Measurements from ENCODE around the gene KLRD1.
"Not testable (repeated sequence)": the region's sequence is repeated elsewhere in the genome, so short reads cannot be mapped to it uniquely, and the experiment has no call there.

The KLRD1 gene

DNA sequence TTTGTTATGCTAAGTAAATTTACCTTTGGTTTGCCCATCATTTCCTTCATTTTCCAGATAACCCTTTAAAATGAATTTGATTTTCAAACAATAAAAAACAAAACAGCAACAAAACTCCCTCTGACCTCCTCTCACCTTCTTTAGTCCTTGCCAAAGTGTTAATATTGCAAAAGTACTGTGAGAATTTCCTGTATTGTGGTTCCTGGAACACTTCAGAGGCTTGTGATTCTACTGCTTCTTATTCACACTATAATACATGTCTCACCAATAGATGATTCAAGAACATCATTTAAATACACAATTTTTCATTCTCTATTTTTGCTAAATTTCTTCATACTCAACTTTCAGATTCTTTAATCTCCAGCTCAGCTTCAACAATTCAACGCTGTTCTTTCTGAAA is at the start of gene KLRD1:
Gene KLRD1, plus strand, starts transcription at position 241 of the 400 bp plus-strand sequence. CDS start 208 bp downstream, outside the sequence.
- DNase-seq = no peak

GRCh38 chr12:10260927-10261326 is 46.7 kb upstream of the KLRD1 start:
- DNase-seq = no peak

DNA sequence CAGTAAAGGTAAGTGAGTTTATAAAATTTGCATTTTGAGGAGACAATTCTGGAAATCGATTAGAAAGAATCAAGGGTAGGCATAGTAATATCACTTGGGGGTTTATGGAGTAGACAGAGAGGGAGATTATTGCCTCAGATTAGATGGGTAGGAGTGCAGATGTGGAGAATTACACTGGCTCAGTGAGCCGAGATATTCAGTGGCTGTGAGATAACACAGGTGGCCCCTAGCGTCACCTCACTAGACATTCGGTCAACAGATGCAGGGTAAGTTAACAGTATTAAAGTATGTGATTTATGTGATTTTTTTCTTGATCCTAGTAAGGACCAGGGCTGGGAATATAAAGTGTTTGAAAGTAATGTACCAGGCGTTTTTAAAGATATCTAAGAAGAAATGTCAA is 39.6 kb upstream of the KLRD1 start:
- DNase-seq = no peak

- no peak for DNase-seq
Measured at GRCh38 chr12:10272467-10272866, 35.2 kb upstream of the KLRD1 start.

DNA sequence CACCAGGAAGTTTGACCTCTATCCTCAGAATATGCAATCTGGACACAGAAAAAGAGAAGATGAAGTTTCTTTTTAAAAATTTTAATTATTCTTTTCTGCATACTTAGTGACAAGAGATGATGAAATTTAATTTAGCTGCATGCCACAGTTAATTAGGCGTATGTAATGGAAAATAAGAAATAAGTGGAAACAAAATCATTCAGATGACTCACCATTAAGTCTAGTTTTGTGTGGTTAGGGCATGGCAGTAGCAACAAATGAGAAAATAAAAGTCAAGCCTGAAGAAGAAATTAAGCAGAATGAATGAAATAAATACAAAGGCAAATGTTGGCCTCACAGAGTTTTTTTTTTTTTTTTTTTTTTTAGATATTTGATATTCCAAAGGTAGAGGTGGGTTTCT is 30.9 kb upstream of the KLRD1 start:
- no peak for DNase-seq

DNA sequence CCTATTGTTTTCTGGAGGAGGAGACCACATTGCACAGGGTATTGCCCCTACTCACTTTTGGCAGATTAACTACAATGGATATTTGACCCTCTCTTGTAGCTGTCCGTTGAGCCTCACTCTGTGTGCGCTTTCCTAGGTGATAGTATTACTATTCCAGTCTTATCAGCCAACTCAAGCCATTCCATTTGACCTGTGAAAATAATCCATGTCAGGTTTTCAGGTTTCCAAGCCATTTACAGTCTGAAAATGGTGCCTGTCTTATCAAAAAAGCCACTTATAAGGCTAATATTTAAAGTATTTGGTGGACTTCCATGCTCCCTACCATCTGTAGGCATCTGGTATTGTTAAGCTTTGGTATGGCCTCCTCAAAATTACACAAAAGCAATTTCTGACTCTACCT is 29.6 kb upstream of the KLRD1 start:
- no peak for DNase-seq

DNA sequence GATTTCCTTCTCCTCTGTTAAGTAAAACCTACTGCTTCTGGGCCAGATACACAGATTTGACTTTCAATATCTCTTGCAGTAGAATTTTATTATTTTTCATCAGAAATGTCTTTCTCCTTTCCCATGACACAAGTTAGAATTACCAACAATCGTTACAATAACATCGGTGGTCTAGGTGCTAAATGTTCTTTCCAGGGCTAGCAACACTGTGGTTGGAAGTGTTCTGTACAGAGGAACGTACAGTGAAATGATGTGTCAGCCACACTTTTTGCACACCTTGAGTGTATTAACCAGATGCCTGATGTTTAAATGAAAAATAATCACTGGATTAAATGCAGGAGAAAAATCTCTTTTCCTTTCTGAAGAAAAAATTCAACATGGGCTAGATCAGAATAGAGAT is 27.7 kb upstream of the KLRD1 start:
- no peak for DNase-seq

GRCh38 chr12:10283027-10283426 is 24.6 kb upstream of the KLRD1 start:
- no peak for DNase-seq

- no peak for DNase-seq
Measured at GRCh38 chr12:10285919-10286318, 21.8 kb upstream of the KLRD1 start.

- DNase-seq = no peak
Measured at GRCh38 chr12:10289005-10289754, 18.5 kb upstream of the KLRD1 start.

DNA sequence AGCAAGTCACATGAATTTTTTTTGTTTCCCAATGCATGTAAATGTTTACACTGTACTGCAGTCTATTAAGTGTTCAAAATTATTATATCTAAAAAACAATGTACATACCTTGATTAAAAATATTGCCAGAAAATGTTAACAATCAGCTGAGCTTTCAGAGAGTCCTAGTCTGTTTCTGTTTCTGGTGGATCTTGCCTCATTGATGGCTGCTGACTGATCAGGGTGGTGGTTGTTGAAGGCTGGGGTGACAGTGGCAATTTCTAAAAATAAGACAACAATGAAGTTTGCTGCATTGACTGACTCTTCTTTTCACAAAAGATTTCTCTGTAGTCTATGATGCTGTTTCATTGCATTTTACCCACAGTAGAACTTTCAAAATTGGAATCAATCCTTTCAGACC is 16.6 kb upstream of the KLRD1 start:
- no peak for DNase-seq

- DNase-seq = no peak
Measured at GRCh38 chr12:10293151-10293550, 14.5 kb upstream of the KLRD1 start.

GRCh38 chr12:10293570-10294227 is 14.0 kb upstream of the KLRD1 start:
- no peak for DNase-seq

GRCh38 chr12:10301103-10301502 is 6.6 kb upstream of the KLRD1 start:
- no peak for DNase-seq

DNA sequence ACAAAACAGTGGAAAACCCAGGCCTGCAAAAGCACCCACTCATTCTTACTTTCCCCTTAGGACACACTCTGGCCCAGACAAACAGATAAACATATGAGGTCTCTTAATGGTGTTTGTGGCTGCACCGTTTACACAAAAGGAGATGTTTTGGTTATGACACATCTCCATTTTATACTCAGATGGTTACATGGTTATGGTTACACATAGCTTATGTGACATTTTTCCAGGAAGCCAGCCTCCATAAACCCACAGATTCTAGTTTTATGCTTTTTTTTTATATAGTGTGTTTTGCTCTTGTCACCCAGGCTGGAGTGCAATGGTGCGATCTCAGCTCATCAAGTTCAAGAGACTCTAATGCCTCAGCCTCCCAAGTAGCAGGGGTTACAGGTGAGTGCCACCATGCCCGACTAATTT is 3.5 kb upstream of the KLRD1 start:
- no peak for DNase-seq

DNA sequence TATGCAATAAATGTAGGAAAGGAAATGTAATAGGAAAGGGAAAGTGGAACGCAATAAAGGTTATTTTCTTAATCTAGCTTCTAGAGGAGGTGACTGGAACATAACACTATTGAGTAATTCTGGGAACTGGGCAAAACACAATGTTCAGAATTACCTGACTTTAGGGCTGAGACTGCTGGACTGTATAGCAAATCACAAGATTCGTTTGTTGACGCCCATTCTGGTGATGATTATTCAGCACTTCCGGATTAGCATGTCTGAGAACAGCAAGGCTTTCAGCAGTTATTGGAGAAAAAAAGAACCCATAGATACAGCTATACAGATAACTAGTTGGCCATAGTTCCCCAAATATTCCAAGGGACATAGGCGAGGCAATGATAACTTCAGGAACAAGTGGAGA is 2.3 kb upstream of the KLRD1 start:
- DNase-seq = no peak

DNA sequence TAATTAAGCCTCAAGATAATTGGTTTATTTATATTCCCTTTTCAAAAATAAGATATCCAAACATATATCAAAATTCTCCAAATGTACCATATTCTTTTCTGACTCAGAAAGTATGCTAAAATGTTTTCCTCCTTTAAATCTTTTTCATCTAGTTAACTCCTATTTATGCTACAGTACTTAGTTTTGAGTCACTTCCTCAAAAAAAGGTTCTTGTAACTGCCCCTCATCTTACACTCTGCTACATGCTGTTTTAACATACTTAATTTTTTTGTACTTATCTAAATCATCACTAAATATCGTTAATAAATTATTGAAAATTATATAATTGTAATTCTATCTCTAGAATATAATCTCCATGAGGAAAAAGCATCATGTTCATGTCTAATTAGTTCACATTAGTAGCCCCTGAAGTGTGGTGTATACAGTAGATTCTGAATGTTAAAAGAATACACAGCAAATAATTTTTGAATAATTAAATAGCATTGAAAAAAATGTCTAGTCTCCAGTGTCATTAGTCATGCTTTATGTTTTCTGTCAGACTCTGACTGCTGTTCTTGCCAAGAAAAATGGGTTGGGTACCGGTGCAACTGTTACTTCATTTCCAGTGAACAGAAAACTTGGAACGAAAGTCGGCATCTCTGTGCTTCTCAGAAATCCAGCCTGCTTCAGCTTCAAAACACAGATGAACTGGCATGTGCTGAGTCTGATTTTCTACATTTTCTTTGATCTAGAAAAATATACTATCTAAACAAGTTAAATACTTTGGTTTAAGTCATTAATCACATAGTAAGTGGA is 3.5 kb downstream of the KLRD1 start:
- DNase-seq = no peak

GRCh38 chr12:10319388-10319787 is 11.7 kb downstream of the KLRD1 start:
- DNase-seq = no peak

DNA sequence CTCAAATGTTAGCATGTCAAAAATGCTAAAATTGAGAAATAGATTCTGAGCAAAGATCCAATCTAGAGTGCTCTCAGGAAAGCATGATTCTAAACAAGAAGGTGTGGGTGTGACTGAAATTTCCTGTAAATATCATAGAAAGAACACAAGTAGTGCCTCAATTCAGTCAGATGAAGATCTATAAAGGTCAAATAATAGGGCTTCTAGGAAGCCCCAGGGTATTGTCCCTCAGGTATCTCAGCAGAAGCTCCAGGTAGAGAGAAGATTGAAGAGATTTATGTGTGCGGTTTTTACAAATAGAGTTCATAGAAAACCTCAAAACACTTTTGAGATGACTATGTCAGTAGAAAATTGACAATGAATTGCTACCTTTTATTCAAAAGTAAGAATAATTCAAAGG is 13.0 kb downstream of the KLRD1 start:
- no peak for DNase-seq

DNA sequence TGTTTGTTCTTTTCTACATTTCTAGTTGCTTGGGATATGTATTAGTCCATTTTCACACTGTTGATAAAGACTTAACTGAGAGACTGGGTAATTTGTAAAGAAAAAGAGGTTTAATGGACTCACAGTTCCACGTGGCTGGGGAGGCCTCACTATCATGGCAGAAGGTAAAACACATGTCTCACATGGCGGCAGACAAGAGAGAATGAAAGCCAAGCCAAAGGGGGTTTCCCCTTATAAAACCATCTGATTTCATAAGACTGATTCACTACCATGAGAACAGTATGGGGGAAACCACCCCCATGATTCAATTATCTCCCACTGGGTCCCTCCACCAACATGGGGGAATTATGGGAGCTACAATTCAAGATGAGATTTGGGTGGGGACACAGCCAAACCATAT is 21.0 kb downstream of the KLRD1 start:
- not testable (repeated sequence) for DNase-seq

- peak; percentile 25 for DNase-seq
Measured at GRCh38 chr12:10331642-10332239, 24.1 kb downstream of the KLRD1 start.

GRCh38 chr12:10336196-10336595 is 28.5 kb downstream of the KLRD1 start:
- not testable (repeated sequence) for DNase-seq

DNA sequence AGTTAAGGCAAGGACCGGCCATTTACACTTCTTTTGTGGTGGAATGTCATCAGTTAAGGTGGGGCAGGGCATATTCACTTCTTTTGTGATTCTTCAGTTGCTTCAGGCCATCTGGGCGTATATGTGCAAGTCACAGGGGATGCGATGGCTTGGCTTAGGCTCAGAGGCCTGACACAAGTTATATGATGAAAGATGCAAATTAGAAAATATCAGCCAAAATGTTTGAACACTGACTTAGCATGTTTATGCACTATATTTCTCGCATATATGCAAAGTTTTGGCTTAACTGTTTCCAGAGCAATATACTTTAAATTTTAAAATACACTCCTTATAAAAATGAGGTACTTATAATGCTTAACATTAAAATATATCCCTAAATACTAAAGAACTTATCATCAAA is 30.8 kb downstream of the KLRD1 start:
- not testable (repeated sequence) for DNase-seq

Data from NCI-H748 treated with DMSO at 0.1 percent for 48 hours (cell line).